Naive thymus-derived CD4-positive, alpha-beta T cell (primary cell): ENCODE measurements around the gene AGMO. TPM values are rescaled to one million over a fixed set of nuclear protein-coding genes. Genes with fewer than 3 reads are reported as not detected.

Source experiments
- ATAC-seq: fragments of 150-1000 bp; cut with Tn5 transposase; 2 replicates; pipeline ENCODE4 v1.10.0; 2021; ENCODE audit warnings: mild to moderate bottlenecking, moderate library complexity
- CTCF ChIA-PET: fragments of 350-600 bp; sonication (Branson Sonifier 250); formaldehyde crosslinking; loops from one replicate; lab custom pipeline; 2021; ENCODE audit warnings: antibody characterized with exemption; lab: Charles Lee
- POLR2A ChIA-PET: fragments of 350-600 bp; sonication (Branson Sonifier 250); formaldehyde crosslinking; loops from one replicate; lab custom pipeline; 2021; ENCODE audit warnings: antibody characterized with exemption, inconsistent platforms; lab: Charles Lee
- DNase-seq, 9 donors: peaks; one replicate each; pipeline versions ENCODE4 v3.0.0 to v3.0.0-alpha.2; 2020 to 2022; ENCODE audit warnings: mixed read lengths in 1 of 9
- H3K27ac ChIP-seq: one replicate; pipeline ENCODE4 v1.7.0; 2013; ENCODE audit warnings: mild to moderate bottlenecking, low read depth, low read length, moderate library complexity
- H3K27me3 ChIP-seq, 2 donors: one replicate each; pipeline ENCODE4 v1.7.0; 2013; ENCODE audit warnings: low read length in 2 of 2, mild to moderate bottlenecking in 2 of 2, moderate library complexity in 2 of 2; ENCODE audit not compliant: control insufficient read depth in 2 of 2, insufficient read depth in 2 of 2
- H3K36me3 ChIP-seq, 3 experiments: 1 replicate in 2 of 3; 2 replicates in 1 of 3; pipeline ENCODE4 v1.7.0; 2013; ENCODE audit warnings: low read length in 3 of 3, mild to moderate bottlenecking in 3 of 3, moderate library complexity in 1 of 3; ENCODE audit not compliant: insufficient read depth in 3 of 3, control insufficient read depth in 2 of 3
- H3K4me1 ChIP-seq, 2 donors: one replicate each; pipeline ENCODE4 v1.7.0; 2013; ENCODE audit warnings: low read length in 2 of 2, mild to moderate bottlenecking in 2 of 2, moderate library complexity in 1 of 2; ENCODE audit not compliant: control insufficient read depth in 2 of 2, insufficient read depth in 2 of 2
- H3K4me3 ChIP-seq: 2 replicates; pipeline ENCODE4 v1.7.0; 2013; ENCODE audit warnings: mild to moderate bottlenecking, low read length
- H3K9me3 ChIP-seq, 3 experiments: 1 replicate in 2 of 3; 2 replicates in 1 of 3; pipeline ENCODE4 v1.7.0; 2013; ENCODE audit warnings: low read length in 3 of 3; ENCODE audit not compliant: control insufficient read depth in 2 of 3
- H3K27ac Mint-ChIP-seq, 9 donors: one replicate each; pipeline ENCODE4 v1.8.0; 2020 to 2022; ENCODE audit warnings: mixed read lengths in 9 of 9, mild to moderate bottlenecking in 8 of 9, moderate library complexity in 5 of 9, inconsistent platforms in 2 of 9
- H3K27me3 Mint-ChIP-seq, 5 donors: one replicate each; pipeline ENCODE4 v1.8.0; 2021 to 2022; ENCODE audit warnings: mixed read lengths in 5 of 5, mild to moderate bottlenecking in 1 of 5
- H3K36me3 Mint-ChIP-seq, 5 donors: one replicate each; pipeline ENCODE4 v1.8.0; 2020 to 2022; ENCODE audit warnings: mixed read lengths in 5 of 5, mild to moderate bottlenecking in 3 of 5, inconsistent platforms in 1 of 5
- H3K4me1 Mint-ChIP-seq, 7 donors: one replicate each; pipeline ENCODE4 v1.8.0; 2020 to 2022; ENCODE audit warnings: mixed read lengths in 7 of 7, mild to moderate bottlenecking in 3 of 7, inconsistent platforms in 1 of 7
- H3K4me3 Mint-ChIP-seq, 10 donors: one replicate each; pipeline ENCODE4 v1.8.0; 2020 to 2022; ENCODE audit warnings: mild to moderate bottlenecking in 10 of 10, mixed read lengths in 10 of 10, moderate library complexity in 6 of 10, inconsistent platforms in 2 of 10
- H3K9me3 Mint-ChIP-seq, 11 donors: one replicate each; pipeline ENCODE4 v1.8.0; 2020 to 2022; ENCODE audit warnings: mixed read lengths in 11 of 11, mild to moderate bottlenecking in 4 of 11, inconsistent platforms in 1 of 11, moderate library complexity in 1 of 11
- intact Hi-C, 2 donors: fragments of 100-400 bp; cut with micrococcal nuclease; formaldehyde crosslinking; loops; one replicate each; pipeline ENCODE4 v1.15.1; 2023
- polyA plus RNA-seq, 2 donors: library from polyadenylated mRNA; unstranded; fragments of 300-500 nt; fragmentation: Illumina TruSeq; gene quantifications; one replicate each; pipeline ENCODE4 v1.2.3, GENCODE V29; 2021
- total RNA-seq, 6 experiments: library from RNA in 5 of 6; stranded (reverse) in 5 of 6; gene quantifications; 1 replicate in 5 of 6; 2 replicates in 1 of 6; pipeline ENCODE4 v1.2.3 and lab custom pipeline; 2021 to 2026

Gene AGMO
- total and polyA plus RNA-seq, 7 experiments from 2014 or later, result not detected

DNA sequence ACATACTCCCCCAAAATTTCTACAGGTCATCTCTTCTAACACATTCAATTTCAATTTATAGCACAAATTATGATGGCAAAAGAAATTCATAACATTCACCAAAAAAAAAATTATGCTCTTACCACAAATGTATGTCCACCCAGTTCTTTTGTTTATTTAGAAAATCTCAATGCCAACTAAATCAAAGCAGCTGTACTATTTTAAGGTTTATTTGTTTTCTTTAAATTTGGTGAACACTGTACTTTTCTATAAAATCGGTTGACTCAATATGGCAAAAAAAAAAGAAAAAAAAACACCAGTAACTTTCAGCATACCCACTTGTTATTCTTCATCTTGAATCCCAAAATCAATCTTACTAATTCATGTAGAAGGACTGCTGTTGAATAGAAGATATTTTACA is 225.7 kb downstream of the AGMO start:
- H3K27me3 ChIP-seq, result no peaks in the 10 kb centered on the region
- peaks cover 0 to 7% (median 0%) of the 10 kb centered on the region in 11 donors for H3K9me3 Mint-ChIP-seq
- no peak for ATAC-seq
- H3K4me1 ChIP-seq, result no peaks in the 10 kb centered on the region
- H3K4me1 Mint-ChIP-seq, result no peaks in the 10 kb centered on the region
- DNase-seq, result no peak
- intact Hi-C loops, result no loop called here
- H3K4me3 ChIP-seq, result no peak overlapping the region
- CTCF ChIA-PET, result no interaction called here
- H3K27ac ChIP-seq, result no peak overlapping the region
- H3K4me3 Mint-ChIP-seq, result no peak overlapping the region
- H3K36me3 Mint-ChIP-seq, result no peaks in the 10 kb centered on the region
- POLR2A ChIA-PET, result no interaction called here
- H3K36me3 ChIP-seq, result no peaks in the 10 kb centered on the region
- no peak overlapping the region for H3K27ac Mint-ChIP-seq
- H3K9me3 ChIP-seq, result no peaks in the 10 kb centered on the region
- no peaks in the 10 kb centered on the region for H3K27me3 Mint-ChIP-seq

DNA sequence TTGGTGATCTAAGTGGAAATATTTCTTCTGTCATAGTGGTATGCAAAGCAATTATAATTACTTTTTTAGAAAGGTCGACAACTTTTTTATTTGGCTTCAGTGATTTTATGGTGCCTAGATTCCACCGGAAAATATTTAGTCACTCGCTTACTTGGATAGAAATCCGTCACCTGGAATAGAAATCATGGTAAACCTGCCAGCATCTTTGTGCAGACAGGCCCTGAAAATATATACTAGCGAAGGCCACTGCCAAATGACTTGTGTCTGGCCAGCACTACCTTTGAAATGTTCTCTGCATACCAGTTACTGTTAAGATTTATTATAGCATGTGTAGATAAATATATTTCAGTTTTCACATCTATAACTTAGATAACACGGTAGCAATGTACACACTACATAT is 226.4 kb downstream of the AGMO start:
- no peak overlapping the region for H3K4me3 Mint-ChIP-seq

DNA sequence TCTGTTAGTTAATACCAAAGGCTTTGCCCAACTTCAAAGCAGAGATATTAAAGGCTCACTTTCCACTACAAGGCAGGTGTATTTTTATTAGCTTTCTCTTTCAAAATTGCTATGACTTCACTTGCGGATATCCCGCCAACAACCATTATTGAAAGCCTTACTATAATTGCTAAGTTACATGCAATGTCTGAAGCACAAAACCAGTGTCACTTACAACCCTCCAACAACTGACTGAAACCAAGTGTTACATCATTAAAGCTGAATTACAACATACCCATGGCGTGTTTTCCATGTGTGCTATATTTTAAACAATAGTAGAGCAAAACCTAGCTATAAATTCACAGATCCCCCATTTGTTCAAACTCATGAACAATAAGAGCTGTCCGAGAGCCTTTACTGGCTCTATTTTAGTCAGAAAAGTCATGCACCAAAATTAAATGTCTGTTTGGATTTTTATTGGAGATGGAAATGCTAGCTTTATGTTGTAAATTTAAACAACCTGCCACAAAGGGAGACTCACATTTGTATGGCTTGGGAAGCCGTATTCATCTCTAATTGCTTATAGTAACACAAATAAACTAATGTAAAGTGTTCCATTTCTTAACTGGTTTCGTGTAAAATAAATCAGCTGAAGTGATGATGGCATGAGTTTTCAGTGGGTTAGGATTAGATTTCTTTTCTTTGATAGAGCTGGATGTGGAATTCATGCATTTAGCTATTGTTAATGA is 227.1 kb downstream of the AGMO start:
- peaks cover 0 to 7% (median 0%) of the 10 kb centered on the region in 11 donors for H3K9me3 Mint-ChIP-seq
- intact Hi-C loops, result no loop called here
- H3K4me1 Mint-ChIP-seq, result no peaks in the 10 kb centered on the region
- ChIA-PET CTCF (no interaction called here), POLR2A (no interaction called here)
- no peak for ATAC-seq
- no peaks in the 10 kb centered on the region for H3K4me1 ChIP-seq
- H3K36me3 ChIP-seq, result no peaks in the 10 kb centered on the region
- no peaks in the 10 kb centered on the region for H3K36me3 Mint-ChIP-seq
- H3K27ac ChIP-seq, result no peak overlapping the region
- H3K27ac Mint-ChIP-seq, result no peak overlapping the region
- H3K4me3 ChIP-seq, result no peak overlapping the region
- no peaks in the 10 kb centered on the region for H3K27me3 Mint-ChIP-seq
- H3K27me3 ChIP-seq, result no peaks in the 10 kb centered on the region
- H3K9me3 ChIP-seq, result no peaks in the 10 kb centered on the region
- no peak for DNase-seq
- no peak overlapping the region for H3K4me3 Mint-ChIP-seq

More for the DNA sequence above, 226.4 kb downstream of the AGMO start:
- no peak for ATAC-seq
- Histone ChIP-seq H3K9me3 (no peaks in the 10 kb centered on the region), H3K4me1 (no peaks in the 10 kb centered on the region), H3K27me3 (no peaks in the 10 kb centered on the region), H3K27ac (no peak overlapping the region), H3K36me3 (no peaks in the 10 kb centered on the region), H3K4me3 (no peak overlapping the region)
- Mint-ChIP-seq H3K27ac (no peak overlapping the region), H3K9me3 (peaks cover 0 to 7% (median 0%) of the 10 kb centered on the region in 11 donors), H3K4me1 (no peaks in the 10 kb centered on the region), H3K36me3 (no peaks in the 10 kb centered on the region), H3K27me3 (no peaks in the 10 kb centered on the region)
- POLR2A ChIA-PET, result no interaction called here
- intact Hi-C loops, result no loop called here
- CTCF ChIA-PET, result no interaction called here
- no peak for DNase-seq

DNA sequence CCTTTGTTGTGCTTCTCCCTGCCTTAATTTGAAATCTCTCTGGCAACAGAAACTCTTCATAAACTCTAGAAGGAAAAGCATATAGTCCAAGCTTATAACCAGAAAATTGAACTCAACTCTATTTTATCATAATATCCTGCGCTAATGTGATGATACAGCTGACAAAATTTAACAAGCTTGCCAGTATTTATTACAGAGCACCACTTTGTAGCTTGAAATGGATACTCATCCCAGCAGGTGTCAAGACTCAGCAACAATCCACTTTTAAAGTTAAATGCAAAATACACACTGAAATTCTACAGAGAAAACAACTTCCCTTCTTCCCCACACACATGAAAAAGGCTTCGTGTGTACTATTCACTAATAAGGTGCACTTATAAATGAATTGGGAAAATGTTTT is 228.9 kb downstream of the AGMO start:
- ChIA-PET CTCF (no interaction called here), POLR2A (no interaction called here)
- H3K4me1 ChIP-seq, result no peaks in the 10 kb centered on the region
- Mint-ChIP-seq H3K27me3 (no peaks in the 10 kb centered on the region), H3K36me3 (no peaks in the 10 kb centered on the region), H3K27ac (no peak overlapping the region), H3K4me1 (no peaks in the 10 kb centered on the region), H3K9me3 (peaks cover 0 to 6% (median 0%) of the 10 kb centered on the region in 11 donors), H3K4me3 (no peak overlapping the region)
- DNase-seq (no peak), ATAC-seq (no peak)
- H3K4me3 ChIP-seq, result no peak overlapping the region
- intact Hi-C loops, result no loop called here
- no peaks in the 10 kb centered on the region for H3K9me3 ChIP-seq
- H3K36me3 ChIP-seq, result no peaks in the 10 kb centered on the region
- no peak overlapping the region for H3K27ac ChIP-seq
- H3K27me3 ChIP-seq, result no peaks in the 10 kb centered on the region

DNA sequence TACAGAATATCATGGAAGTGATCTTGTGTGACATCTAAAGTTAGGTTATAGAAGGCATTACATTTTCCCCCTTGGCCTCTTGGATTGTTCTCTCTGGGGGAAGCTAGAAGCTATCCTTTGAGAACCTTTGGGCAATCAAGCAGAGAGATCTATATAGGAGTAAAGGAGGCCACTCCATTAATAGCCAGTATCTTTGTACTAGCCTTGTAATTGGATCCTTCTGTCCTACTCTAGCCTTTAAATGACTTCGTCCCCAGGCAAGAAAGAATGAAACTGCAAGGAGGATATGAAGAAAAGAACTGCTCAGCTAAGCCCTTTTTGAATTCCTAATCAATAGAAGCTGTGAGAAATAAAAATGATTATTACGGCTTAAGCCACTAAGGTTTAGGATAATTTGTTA is 230.9 kb downstream of the AGMO start:
- Mint-ChIP-seq H3K9me3 (peaks cover 0 to 7% (median 0%) of the 10 kb centered on the region in 11 donors), H3K27me3 (no peaks in the 10 kb centered on the region), H3K27ac (no peak overlapping the region), H3K4me3 (no peak overlapping the region), H3K4me1 (no peaks in the 10 kb centered on the region), H3K36me3 (no peaks in the 10 kb centered on the region)
- Histone ChIP-seq H3K36me3 (no peaks in the 10 kb centered on the region), H3K27me3 (no peaks in the 10 kb centered on the region), H3K4me1 (no peaks in the 10 kb centered on the region), H3K9me3 (no peaks in the 10 kb centered on the region), H3K4me3 (no peak overlapping the region), H3K27ac (no peak overlapping the region)
- intact Hi-C loops, result no loop called here
- no peak for DNase-seq
- CTCF ChIA-PET, result no interaction called here
- ATAC-seq, result no peak
- POLR2A ChIA-PET, result no interaction called here

DNA sequence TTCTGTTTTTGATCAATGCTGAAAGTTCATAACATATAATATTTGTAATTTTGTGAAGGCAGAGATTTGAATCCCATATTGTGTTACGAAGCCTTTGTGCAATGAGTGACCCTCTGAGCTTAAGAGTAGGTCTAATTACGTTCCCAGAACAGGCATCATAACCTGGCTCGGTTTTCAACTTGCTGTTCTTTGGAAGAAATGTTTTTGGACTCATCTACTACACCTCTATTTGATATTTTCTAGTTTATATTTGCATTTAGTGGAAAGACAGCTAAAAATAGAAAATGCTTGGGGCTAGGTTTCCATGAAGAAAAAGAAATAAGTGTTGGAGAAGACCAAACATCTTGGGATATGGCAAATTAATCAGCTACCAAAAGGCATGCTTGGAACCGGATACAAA is 234.8 kb downstream of the AGMO start:
- no peak for ATAC-seq
- ChIA-PET POLR2A (no interaction called here), CTCF (no interaction called here)

DNA sequence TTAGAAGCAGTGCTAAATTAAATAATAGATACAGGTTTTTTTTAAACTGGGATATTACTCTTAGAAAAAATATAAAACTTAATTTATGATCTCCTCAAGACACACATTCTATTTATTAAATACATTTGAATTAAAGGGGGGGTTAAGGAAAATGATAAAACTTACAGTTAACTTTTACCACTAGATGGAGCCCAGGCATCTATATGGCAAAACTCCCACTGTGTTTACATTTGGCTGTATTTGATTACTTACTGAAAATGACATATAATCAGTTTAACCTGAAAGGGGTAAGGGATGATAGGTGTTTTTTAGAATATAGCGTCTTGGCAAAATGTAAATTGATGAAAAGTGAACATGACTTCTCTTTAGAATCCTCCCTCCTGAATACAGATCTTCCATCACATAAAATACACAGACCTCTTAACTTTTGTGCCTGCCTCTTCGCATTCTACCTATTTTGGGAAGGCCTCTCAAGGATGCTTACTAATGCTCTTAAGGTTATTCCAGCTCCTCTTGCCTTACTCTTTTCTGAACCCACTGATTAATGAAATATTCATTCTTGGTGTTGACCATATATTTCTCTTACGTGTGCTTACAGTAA is 235.7 kb downstream of the AGMO start:
- Histone ChIP-seq H3K27ac (no peak overlapping the region), H3K9me3 (no peaks in the 10 kb centered on the region), H3K4me1 (no peaks in the 10 kb centered on the region), H3K36me3 (no peaks in the 10 kb centered on the region), H3K4me3 (no peak overlapping the region), H3K27me3 (no peaks in the 10 kb centered on the region)
- CTCF ChIA-PET, result no interaction called here
- peaks cover 0 to 6% (median 0%) of the 10 kb centered on the region in 11 donors for H3K9me3 Mint-ChIP-seq
- no peaks in the 10 kb centered on the region for H3K36me3 Mint-ChIP-seq
- no peaks in the 10 kb centered on the region for H3K4me1 Mint-ChIP-seq
- H3K4me3 Mint-ChIP-seq, result no peak overlapping the region
- no peak for ATAC-seq
- H3K27ac Mint-ChIP-seq, result no peak overlapping the region
- DNase-seq, result no peak
- no peaks in the 10 kb centered on the region for H3K27me3 Mint-ChIP-seq
- POLR2A ChIA-PET, result no interaction called here
- intact Hi-C loops, result no loop called here

More for the DNA sequence above, 234.8 kb downstream of the AGMO start:
- H3K27me3 ChIP-seq, result no peaks in the 10 kb centered on the region
- intact Hi-C loops, result no loop called here
- no peaks in the 10 kb centered on the region for H3K9me3 ChIP-seq
- H3K9me3 Mint-ChIP-seq, result peaks cover 0 to 6% (median 0%) of the 10 kb centered on the region in 11 donors
- no peaks in the 10 kb centered on the region for H3K4me1 Mint-ChIP-seq
- H3K27ac Mint-ChIP-seq, result no peak overlapping the region
- no peak overlapping the region for H3K4me3 Mint-ChIP-seq
- H3K4me1 ChIP-seq, result no peaks in the 10 kb centered on the region
- no peaks in the 10 kb centered on the region for H3K27me3 Mint-ChIP-seq
- DNase-seq, result no peak
- no peak overlapping the region for H3K27ac ChIP-seq
- H3K36me3 Mint-ChIP-seq, result no peaks in the 10 kb centered on the region
- H3K4me3 ChIP-seq, result no peak overlapping the region
- no peaks in the 10 kb centered on the region for H3K36me3 ChIP-seq
